Measurements from ENCODE around the gene PPME1. TPM values are rescaled to one million over a fixed set of nuclear protein-coding genes. Genes with fewer than 3 reads are reported as not detected.
A peak's percentile ranks its signal among the peaks of the same experiment; 100 is the strongest.

The PPME1 gene
- total RNA-seq, 1 experiment from 2014 or later = 24.5 TPM

- Histone ChIP-seq H3K36me3 (peaks cover 5% of the 10 kb centered on the region; the same call in 1 of the 2 replicates), H3K4me3 (no peak overlapping the region), H3K4me1 (replicated peaks) (no peaks in the 10 kb centered on the region), H3K27me3 (replicated peaks) (no peaks in the 10 kb centered on the region), H3K27ac (no peak overlapping the region), H3K9me3 (replicated peaks) (no peaks in the 10 kb centered on the region)
- no peak for DNase-seq (ENCODE audit: low read depth in 1 of 2, low spot score in 2 of 2)
These were observed 87.0 kb downstream of the PPME1 start for GRCh38 chr11:74257959-74258553.

- DNase-seq (ENCODE audit: low read depth in 1 of 2, low spot score in 2 of 2) = no peak
- H3K27ac ChIP-seq = no peak overlapping the region
- no peak overlapping the region for H3K4me3 ChIP-seq
- H3K27me3 ChIP-seq (replicated peaks) = no peaks in the 10 kb centered on the region
- H3K4me1 ChIP-seq (replicated peaks) = no peaks in the 10 kb centered on the region
- no peaks in the 10 kb centered on the region for H3K36me3 ChIP-seq
- H3K9me3 ChIP-seq (replicated peaks) = no peaks in the 10 kb centered on the region
These were observed 91.6 kb downstream of the PPME1 start for GRCh38 chr11:74262725-74263124.

- Histone ChIP-seq H3K36me3 (no peaks in the 10 kb centered on the region), H3K9me3 (replicated peaks) (no peaks in the 10 kb centered on the region), H3K27me3 (replicated peaks) (no peaks in the 10 kb centered on the region), H3K27ac (no peak overlapping the region), H3K4me1 (replicated peaks) (no peaks in the 10 kb centered on the region), H3K4me3 (no peak overlapping the region)
- no peak for DNase-seq (ENCODE audit: low read depth in 1 of 2, low spot score in 2 of 2)
These were observed 94.2 kb downstream of the PPME1 start for GRCh38 chr11:74265256-74265655.

- DNase-seq (ENCODE audit: low read depth in 1 of 2, low spot score in 2 of 2) = no peak
- no peak overlapping the region for H3K27ac ChIP-seq
- H3K9me3 ChIP-seq (replicated peaks) = no peaks in the 10 kb centered on the region
- no peaks in the 10 kb centered on the region for H3K36me3 ChIP-seq
- no peaks in the 10 kb centered on the region for H3K4me1 ChIP-seq (replicated peaks)
- H3K27me3 ChIP-seq (replicated peaks) = no peaks in the 10 kb centered on the region
- H3K4me3 ChIP-seq = no peak overlapping the region
These were observed 95.9 kb downstream of the PPME1 start for GRCh38 chr11:74267014-74267413.

GRCh38 chr11:74268456-74268855 lies 97.4 kb downstream of the PPME1 start:
- no peak overlapping the region for H3K27ac ChIP-seq
- no peaks in the 10 kb centered on the region for H3K4me1 ChIP-seq (replicated peaks)
- H3K27me3 ChIP-seq (replicated peaks) = no peaks in the 10 kb centered on the region
- H3K9me3 ChIP-seq (replicated peaks) = no peaks in the 10 kb centered on the region
- DNase-seq (ENCODE audit: low read depth in 1 of 2, low spot score in 2 of 2) = no peak
- H3K4me3 ChIP-seq = no peak overlapping the region
- no peaks in the 10 kb centered on the region for H3K36me3 ChIP-seq

GRCh38 chr11:74269161-74269811 lies 98.2 kb downstream of the PPME1 start:
- DNase-seq (ENCODE audit: low read depth in 1 of 2, low spot score in 2 of 2) = peak in 1 of 2 experiments; percentile 12
- H3K36me3 ChIP-seq = no peaks in the 10 kb centered on the region
- no peak overlapping the region for H3K27ac ChIP-seq
- no peaks in the 10 kb centered on the region for H3K27me3 ChIP-seq (replicated peaks)
- H3K9me3 ChIP-seq (replicated peaks) = no peaks in the 10 kb centered on the region
- no peak overlapping the region for H3K4me3 ChIP-seq
- no peaks in the 10 kb centered on the region for H3K4me1 ChIP-seq (replicated peaks)

- Histone ChIP-seq H3K4me3 (no peak overlapping the region), H3K4me1 (replicated peaks) (no peaks in the 10 kb centered on the region), H3K27me3 (replicated peaks) (no peaks in the 10 kb centered on the region), H3K36me3 (no peaks in the 10 kb centered on the region), H3K9me3 (replicated peaks) (no peaks in the 10 kb centered on the region), H3K27ac (no peak overlapping the region)
- no peak for DNase-seq (ENCODE audit: low read depth in 1 of 2, low spot score in 2 of 2)
These were observed 101.2 kb downstream of the PPME1 start for GRCh38 chr11:74272276-74272675.

GRCh38 chr11:74276581-74276980 lies 105.5 kb downstream of the PPME1 start:
- H3K4me3 ChIP-seq = no peak overlapping the region
- no peak for DNase-seq (ENCODE audit: low read depth in 1 of 2, low spot score in 2 of 2)
- no peaks in the 10 kb centered on the region for H3K9me3 ChIP-seq (replicated peaks)
- H3K27me3 ChIP-seq (replicated peaks) = no peaks in the 10 kb centered on the region
- no peaks in the 10 kb centered on the region for H3K36me3 ChIP-seq
- peaks cover 14% of the 10 kb centered on the region for H3K4me1 ChIP-seq (replicated peaks)
- no peak overlapping the region for H3K27ac ChIP-seq

- Histone ChIP-seq H3K36me3 (no peaks in the 10 kb centered on the region), H3K9me3 (replicated peaks) (no peaks in the 10 kb centered on the region), H3K27me3 (replicated peaks) (no peaks in the 10 kb centered on the region), H3K27ac (0 out of 2 replicates have a peak overlapping the region, but pooled peaks have one; percentile 24), H3K4me3 (no peak overlapping the region), H3K4me1 (replicated peaks) (peaks cover 14% of the 10 kb centered on the region)
- no peak for DNase-seq (ENCODE audit: low read depth in 1 of 2, low spot score in 2 of 2)
These were observed 107.0 kb downstream of the PPME1 start for GRCh38 chr11:74278103-74278502.

- Histone ChIP-seq H3K4me3 (no peak overlapping the region), H3K27ac (peak overlapping the region; percentile 27; the same call in 1 of the 2 replicates), H3K36me3 (no peaks in the 10 kb centered on the region), H3K9me3 (replicated peaks) (no peaks in the 10 kb centered on the region), H3K27me3 (replicated peaks) (no peaks in the 10 kb centered on the region), H3K4me1 (replicated peaks) (peaks cover 14% of the 10 kb centered on the region)
- peak; percentile 58 to 70 for DNase-seq (ENCODE audit: low read depth in 1 of 2, low spot score in 2 of 2)
These were observed 107.7 kb downstream of the PPME1 start for GRCh38 chr11:74278721-74279161.

- Histone ChIP-seq H3K36me3 (no peaks in the 10 kb centered on the region), H3K9me3 (replicated peaks) (no peaks in the 10 kb centered on the region), H3K27me3 (replicated peaks) (no peaks in the 10 kb centered on the region), H3K4me3 (no peak overlapping the region), H3K4me1 (replicated peaks) (peaks cover 14% of the 10 kb centered on the region), H3K27ac (peak overlapping the region; percentile 27; the same call in 1 of the 2 replicates)
- no peak for DNase-seq (ENCODE audit: low read depth in 1 of 2, low spot score in 2 of 2)
These were observed 108.2 kb downstream of the PPME1 start for GRCh38 chr11:74279256-74279655.

GRCh38 chr11:74280494-74280893 lies 109.4 kb downstream of the PPME1 start:
- Histone ChIP-seq H3K27ac (no peak overlapping the region), H3K4me1 (replicated peaks) (peaks cover 14% of the 10 kb centered on the region)

GRCh38 chr11:74282421-74282820 lies 111.3 kb downstream of the PPME1 start:
- Histone ChIP-seq H3K9me3 (replicated peaks) (no peaks in the 10 kb centered on the region), H3K27me3 (replicated peaks) (no peaks in the 10 kb centered on the region), H3K4me3 (no peak overlapping the region), H3K36me3 (no peaks in the 10 kb centered on the region), H3K4me1 (replicated peaks) (peaks cover 14% of the 10 kb centered on the region), H3K27ac (no peak overlapping the region)
- DNase-seq (ENCODE audit: low read depth in 1 of 2, low spot score in 2 of 2) = no peak

More at GRCh38 chr11:74280494-74280893, 109.4 kb downstream of the PPME1 start:
- Histone ChIP-seq H3K27me3 (replicated peaks) (no peaks in the 10 kb centered on the region), H3K9me3 (replicated peaks) (no peaks in the 10 kb centered on the region), H3K36me3 (no peaks in the 10 kb centered on the region), H3K4me3 (no peak overlapping the region)
- no peak for DNase-seq (ENCODE audit: low read depth in 1 of 2, low spot score in 2 of 2)

GRCh38 chr11:74282914-74283371 lies 111.9 kb downstream of the PPME1 start:
- no peaks in the 10 kb centered on the region for H3K9me3 ChIP-seq (replicated peaks)
- H3K4me3 ChIP-seq = no peak overlapping the region
- no peak for DNase-seq (ENCODE audit: low read depth in 1 of 2, low spot score in 2 of 2)
- H3K27ac ChIP-seq = no peak overlapping the region
- peaks cover 13% of the 10 kb centered on the region for H3K4me1 ChIP-seq (replicated peaks)
- no peaks in the 10 kb centered on the region for H3K36me3 ChIP-seq
- no peaks in the 10 kb centered on the region for H3K27me3 ChIP-seq (replicated peaks)
